ENCODE data around the gene ARHGAP25.

ARHGAP25 gene

GRCh38 chr2:68861330-68861729, 126.7 kb downstream of the ARHGAP25 start:
- Histone ChIP-seq H3K4me1 (ENCODE audit: control insufficient read depth, insufficient read depth, low read length, poor library complexity, severe bottlenecking) (peaks cover 28% of the 10 kb centered on the region), H3K4me3 (ENCODE audit: extremely low read depth, insufficient read depth, low read length, poor library complexity, severe bottlenecking) (no peak overlapping the region), H3K9me3 (ENCODE audit: control insufficient read depth, low read length) (no peaks in the 10 kb centered on the region), H3K27ac (ENCODE audit: low read depth, low read length, severe bottlenecking) (no peak overlapping the region), H3K36me3 (ENCODE audit: control insufficient read depth, insufficient read depth, low read length) (peaks cover 13% of the 10 kb centered on the region)

GRCh38 chr2:68862889-68863288, 128.3 kb downstream of the ARHGAP25 start:
- Histone ChIP-seq H3K4me1 (ENCODE audit: control insufficient read depth, insufficient read depth, low read length, poor library complexity, severe bottlenecking) (peaks cover 25% of the 10 kb centered on the region), H3K9me3 (ENCODE audit: control insufficient read depth, low read length) (no peaks in the 10 kb centered on the region), H3K27ac (ENCODE audit: low read depth, low read length, severe bottlenecking) (no peak overlapping the region), H3K4me3 (ENCODE audit: extremely low read depth, insufficient read depth, low read length, poor library complexity, severe bottlenecking) (no peak overlapping the region), H3K36me3 (ENCODE audit: control insufficient read depth, insufficient read depth, low read length) (peaks cover 17% of the 10 kb centered on the region)
- WGBS, 2 experiments (ENCODE audit: insufficient coverage in 2 of 2), result 82 to 96% methylated on average over 5 of the region's 7 CpGs

- WGBS, 2 experiments (ENCODE audit: insufficient coverage in 2 of 2), result no CpG with 5 or more reads among the region's 2 CpGs
- H3K9me3 ChIP-seq (ENCODE audit: control insufficient read depth, low read length), result no peaks in the 10 kb centered on the region
Observed at GRCh38 chr2:68863996-68864395, 129.4 kb downstream of the ARHGAP25 start.

GRCh38 chr2:68865108-68865507, 130.5 kb downstream of the ARHGAP25 start:
- Histone ChIP-seq H3K27ac (ENCODE audit: low read depth, low read length, severe bottlenecking) (no peak overlapping the region), H3K4me3 (ENCODE audit: extremely low read depth, insufficient read depth, low read length, poor library complexity, severe bottlenecking) (no peak overlapping the region), H3K36me3 (ENCODE audit: control insufficient read depth, insufficient read depth, low read length) (peaks cover 17% of the 10 kb centered on the region), H3K9me3 (ENCODE audit: control insufficient read depth, low read length) (no peaks in the 10 kb centered on the region), H3K4me1 (ENCODE audit: control insufficient read depth, insufficient read depth, low read length, poor library complexity, severe bottlenecking) (peaks cover 19% of the 10 kb centered on the region)

More at GRCh38 chr2:68863996-68864395, 129.4 kb downstream of the ARHGAP25 start:
- no peak overlapping the region for H3K4me3 ChIP-seq (ENCODE audit: extremely low read depth, insufficient read depth, low read length, poor library complexity, severe bottlenecking)
- peaks cover 20% of the 10 kb centered on the region for H3K4me1 ChIP-seq (ENCODE audit: control insufficient read depth, insufficient read depth, low read length, poor library complexity, severe bottlenecking)
- no peak overlapping the region for H3K27ac ChIP-seq (ENCODE audit: low read depth, low read length, severe bottlenecking)
- H3K36me3 ChIP-seq (ENCODE audit: control insufficient read depth, insufficient read depth, low read length), result peaks cover 17% of the 10 kb centered on the region

- Histone ChIP-seq H3K9me3 (ENCODE audit: control insufficient read depth, low read length) (no peaks in the 10 kb centered on the region), H3K4me1 (ENCODE audit: control insufficient read depth, insufficient read depth, low read length, poor library complexity, severe bottlenecking) (peaks cover 19% of the 10 kb centered on the region), H3K4me3 (ENCODE audit: extremely low read depth, insufficient read depth, low read length, poor library complexity, severe bottlenecking) (peak overlapping the region; percentile 42), H3K36me3 (ENCODE audit: control insufficient read depth, insufficient read depth, low read length) (peaks cover 15% of the 10 kb centered on the region), H3K27ac (ENCODE audit: low read depth, low read length, severe bottlenecking) (peak overlapping the region; percentile 29)
- no CpG with 5 or more reads among the region's 2 CpGs for WGBS, 2 experiments (ENCODE audit: insufficient coverage in 2 of 2)
Observed at GRCh38 chr2:68870215-68870614, 135.6 kb downstream of the ARHGAP25 start.

- peak within 1 kb of the TSS; percentile 42 for H3K4me3 ChIP-seq (ENCODE audit: extremely low read depth, insufficient read depth, low read length, poor library complexity, severe bottlenecking)
- H3K36me3 ChIP-seq (ENCODE audit: control insufficient read depth, insufficient read depth, low read length), result peaks cover 5% of the 10 kb centered on the region
- H3K9me3 ChIP-seq (ENCODE audit: control insufficient read depth, low read length), result no peaks in the 10 kb centered on the region
- H3K4me1 ChIP-seq (ENCODE audit: control insufficient read depth, insufficient read depth, low read length, poor library complexity, severe bottlenecking), result peaks cover 19% of the 10 kb centered on the region
- peak within 1 kb of the TSS; percentile 29 for H3K27ac ChIP-seq (ENCODE audit: low read depth, low read length, severe bottlenecking)
- 81 to 95% methylated on average over 6 of the region's 6 CpGs for WGBS, 2 experiments (ENCODE audit: insufficient coverage in 2 of 2)
Observed at GRCh38 chr2:68871159-68871764, 136.7 kb downstream of the ARHGAP25 start, which contains the start of gene BMP10. BMP10 (minus strand) TSS chr2:68871397; CDS start chr2:68871358, 39 bp downstream.
